ENCODE results near the gene MRGPRF. TPM values are rescaled to one million over a fixed set of nuclear protein-coding genes. Genes with fewer than 3 reads are reported as not detected.

MRGPRF gene
- total and polyA plus RNA-seq, 2 of the 8 experiments (the other 6 are each of a cell fraction or from before 2014, with no cell fraction given): 7.5 to 11.0 TPM

GRCh38 chr11:68979931-68980775, 32.9 kb downstream of the MRGPRF start:
- H2AFZ ChIP-seq (ENCODE audit: low read length): no peak overlapping the region
- H3K36me3 ChIP-seq (ENCODE audit: control insufficient read depth in 2 of 4, insufficient read depth in 4 of 4, low read length in 3 of 4): no peaks in the 10 kb centered on the region
- peaks cover 0 to 4% of the 10 kb centered on the region in 2 experiments; a peak in 1 of 4 replicates for H3K9me3 ChIP-seq (ENCODE audit: insufficient read depth in 2 of 2, low read depth in 1 of 2, low read length in 1 of 2)
- ChIA-PET POLR2A (ENCODE audit: partially characterized antibody) (interaction anchor here (0.7 to 1.4 kb wide), 2 partner anchors 13 to 23 kb away, joined by 3 read pairs; no protein-coding TSS in a partner anchor), CTCF (ENCODE audit: partially characterized antibody) (interaction anchor here (0.8 to 1.9 kb wide), 5 partner anchors 11 to 24 kb away, joined by 3 to 6 read pairs (median 3); no protein-coding TSS in a partner anchor)
- FAIRE-seq (no peak), DNase-seq (ENCODE audit: low read depth in 1 of 2, low spot score in 2 of 2) (no peak)
- H3K79me1 ChIP-seq (ENCODE audit: low read depth, low read length): no peaks in the 10 kb centered on the region
- no peak overlapping the region for H4K91ac ChIP-seq (replicated peaks; ENCODE audit: insufficient read length, low read length)
- H3K4ac ChIP-seq (replicated peaks; ENCODE audit: insufficient read length, low read depth, low read length): no peak overlapping the region
- H3K27ac ChIP-seq (ENCODE audit: low read depth, low read length): no peak overlapping the region
- H3K18ac ChIP-seq (ENCODE audit: extremely low read depth, low read length): no peak overlapping the region
- no peak overlapping the region for H3K4me3 ChIP-seq (ENCODE audit: extremely low read depth in 1 of 4, insufficient read depth in 2 of 4, low read depth in 3 of 4, low read length in 4 of 4)
- H4K8ac ChIP-seq (ENCODE audit: extremely low read depth, insufficient read depth, low read length): peak overlapping the region; percentile 17; the same call in 1 of the 2 replicates
- H3K4me1 ChIP-seq (replicated peaks in 1 of 4; ENCODE audit: control insufficient read depth in 3 of 4, insufficient read depth in 4 of 4, low read length in 3 of 4): peaks cover 0 to 3% (median 1%) of the 10 kb centered on the region in 4 experiments; a peak in 1 of 7 replicates
- H2BK20ac ChIP-seq (ENCODE audit: low read length): no peak overlapping the region
- no peak overlapping the region for H2BK120ac ChIP-seq (replicated peaks; ENCODE audit: low read depth, low read length)
- no peaks in the 10 kb centered on the region for H3K23me2 ChIP-seq (ENCODE audit: low read depth, low read length)
- H3K9ac ChIP-seq (replicated peaks in 1 of 4; ENCODE audit: extremely low read depth in 1 of 4, low read depth in 3 of 4, low read length in 3 of 4): no peak overlapping the region
- H3K79me2 ChIP-seq (ENCODE audit: control insufficient read depth in 1 of 2, insufficient read depth in 2 of 2, low read length in 2 of 2): no peaks in the 10 kb centered on the region
- H2BK5ac ChIP-seq (ENCODE audit: low read depth, low read length): peak overlapping the region; percentile 10; the same call in 1 of the 2 replicates
- 96% methylated on average over 29 of the region's 33 CpGs; no CpG with 5 or more reads in 1 of the 2 experiments for WGBS, 2 experiments (ENCODE audit: extremely low coverage in 1 of 2, insufficient coverage in 1 of 2, insufficient read length in 1 of 2, insufficient replicate concordance in 2 of 2, low coverage in 1 of 2, low lambda C conversion rate in 2 of 2, missing lambda C conversion rate in 1 of 2)
- H2AK5ac ChIP-seq (ENCODE audit: low read depth, low read length): no peak overlapping the region
- H2BK12ac ChIP-seq (ENCODE audit: low read depth, low read length): no peak overlapping the region
- H3K56ac ChIP-seq (replicated peaks; ENCODE audit: insufficient read length, low read depth, low read length): no peak overlapping the region
- no peaks in the 10 kb centered on the region; a peak in 2 of 7 replicates for H3K27me3 ChIP-seq (replicated peaks in 1 of 4; ENCODE audit: control insufficient read depth in 3 of 4, extremely low read depth in 1 of 4, insufficient read depth in 3 of 4, low read length in 3 of 4)
- no peak overlapping the region for H3K4me2 ChIP-seq (ENCODE audit: insufficient read depth in 1 of 2, low read depth in 2 of 2, low read length in 2 of 2)
- H4K20me1 ChIP-seq (replicated peaks in 1 of 2; ENCODE audit: control insufficient read depth in 1 of 2, insufficient read depth in 2 of 2, low read length in 2 of 2): no peaks in the 10 kb centered on the region
- H3K23ac ChIP-seq (ENCODE audit: insufficient read length): no peak overlapping the region
- H4K5ac ChIP-seq (ENCODE audit: insufficient read length, low read depth, low read length): no peak overlapping the region
- no peak for TF ChIP-seq ASH2L (IDR thresholded peaks at IDR 0.05; ENCODE audit: low read length)
- no peak for TF ChIP-seq KDM5A (IDR thresholded peaks at IDR 0.05; ENCODE audit: low read length)
- TF ChIP-seq RNF2 (IDR thresholded peaks at IDR 0.05; ENCODE audit: borderline replicate concordance, low read depth, low read length, missing control alignments, poor library complexity, severe bottlenecking): no peak
- no peak for TF ChIP-seq SAP30 (IDR thresholded peaks at IDR 0.05; ENCODE audit: insufficient read depth, insufficient replicate concordance, low read length)
- no peak for TF ChIP-seq CHD1 (IDR thresholded peaks at IDR 0.05; ENCODE audit: low read depth, low read length)
- no peak for TF ChIP-seq PHF8 (conservative IDR thresholded peaks at IDR 0.05; ENCODE audit: low read depth, low read length)
- TF ChIP-seq, protein P1, sequence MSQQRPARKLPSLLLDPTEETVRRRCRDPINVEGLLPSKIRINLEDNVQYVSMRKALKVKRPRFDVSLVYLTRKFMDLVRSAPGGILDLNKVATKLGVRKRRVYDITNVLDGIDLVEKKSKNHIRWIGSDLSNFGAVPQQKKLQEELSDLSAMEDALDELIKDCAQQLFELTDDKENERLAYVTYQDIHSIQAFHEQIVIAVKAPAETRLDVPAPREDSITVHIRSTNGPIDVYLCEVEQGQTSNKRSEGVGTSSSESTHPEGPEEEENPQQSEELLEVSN (IDR thresholded peaks at IDR 0.05): no peak
- TF ChIP-seq CBX5 (IDR thresholded peaks at IDR 0.05; ENCODE audit: low read depth, low read length): no peak
- H3K14ac ChIP-seq (ENCODE audit: insufficient read length): no peak overlapping the region
- H2BK15ac ChIP-seq (ENCODE audit: low read length): no peak overlapping the region; the same call in 1 of the 2 replicates

Data from H1 (cell line).